C4-2B (cell line): ENCODE results near the gene NPTX1.

ENCODE experiments used
- ZFX ChIP-seq: fragments of 450-650 bp; IDR thresholded peaks from 2 replicates; pipeline ENCODE4 v1.6.1; 2017
- TF ChIP-seq, protein P1 (sequence below): fragments of 450-650 bp; conservative IDR thresholded peaks from 2 replicates; pipeline ENCODE4 v1.5.1; 2017; ENCODE audit warnings: mild to moderate bottlenecking

DNA sequence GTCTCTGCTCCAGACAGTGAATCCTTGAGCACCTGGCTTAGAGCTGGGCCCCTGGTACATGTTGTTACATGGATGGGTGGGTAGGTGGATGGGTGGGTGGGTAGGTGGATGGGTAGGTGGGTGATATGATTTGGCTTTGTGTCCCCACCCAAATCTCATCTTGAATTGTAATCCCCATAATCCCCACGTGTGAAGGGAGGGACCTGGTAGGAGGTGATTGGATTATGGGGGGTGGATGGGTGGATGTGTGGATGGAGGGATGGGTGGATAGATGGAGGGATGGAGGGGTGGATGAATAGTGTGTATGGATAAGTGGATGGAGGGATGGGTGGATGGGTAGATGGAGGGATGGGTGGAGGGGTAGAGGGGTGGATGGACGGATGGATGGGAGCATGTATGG is 26.6 kb upstream of the NPTX1 start:
- TF ChIP-seq, protein P1, sequence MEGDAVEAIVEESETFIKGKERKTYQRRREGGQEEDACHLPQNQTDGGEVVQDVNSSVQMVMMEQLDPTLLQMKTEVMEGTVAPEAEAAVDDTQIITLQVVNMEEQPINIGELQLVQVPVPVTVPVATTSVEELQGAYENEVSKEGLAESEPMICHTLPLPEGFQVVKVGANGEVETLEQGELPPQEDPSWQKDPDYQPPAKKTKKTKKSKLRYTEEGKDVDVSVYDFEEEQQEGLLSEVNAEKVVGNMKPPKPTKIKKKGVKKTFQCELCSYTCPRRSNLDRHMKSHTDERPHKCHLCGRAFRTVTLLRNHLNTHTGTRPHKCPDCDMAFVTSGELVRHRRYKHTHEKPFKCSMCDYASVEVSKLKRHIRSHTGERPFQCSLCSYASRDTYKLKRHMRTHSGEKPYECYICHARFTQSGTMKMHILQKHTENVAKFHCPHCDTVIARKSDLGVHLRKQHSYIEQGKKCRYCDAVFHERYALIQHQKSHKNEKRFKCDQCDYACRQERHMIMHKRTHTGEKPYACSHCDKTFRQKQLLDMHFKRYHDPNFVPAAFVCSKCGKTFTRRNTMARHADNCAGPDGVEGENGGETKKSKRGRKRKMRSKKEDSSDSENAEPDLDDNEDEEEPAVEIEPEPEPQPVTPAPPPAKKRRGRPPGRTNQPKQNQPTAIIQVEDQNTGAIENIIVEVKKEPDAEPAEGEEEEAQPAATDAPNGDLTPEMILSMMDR: no peak
- TF ChIP-seq ZFX: no peak
